GM21367 (cell line): Measurements from ENCODE around the gene JPT1.
"Not testable (repeated sequence)": the region's sequence is repeated elsewhere in the genome, so short reads cannot be mapped to it uniquely, and the experiment has no call there.

ENCODE experiments used
- ATAC-seq: cut with Tn5 transposase; IDR thresholded peaks from one replicate; pipeline ENCODE4 v1.9.1; 2021; ENCODE audit not compliant: unreplicated experiment

JPT1 gene

GRCh38 chr17:75154195-75155106 lies at the start of gene JPT1:
Gene JPT1, minus strand, starts transcription at chr17:75154512. Its CDS starts 115 bp downstream, at chr17:75154397.
- ATAC-seq = peak; percentile 86

GRCh38 chr17:75199886-75200618 lies 45.7 kb upstream of the JPT1 start:
- ATAC-seq = no peak

- ATAC-seq = no peak
Observed at GRCh38 chr17:75194879-75195278, 40.6 kb upstream of the JPT1 start.

- ATAC-seq = no peak
Observed at GRCh38 chr17:75191584-75191983, 37.3 kb upstream of the JPT1 start.

- ATAC-seq = no peak
Observed at GRCh38 chr17:75188614-75189013, 34.3 kb upstream of the JPT1 start.

GRCh38 chr17:75183999-75184884 lies 29.9 kb upstream of the JPT1 start:
- no peak for ATAC-seq

- peak; percentile 64 for ATAC-seq
Observed at GRCh38 chr17:75182569-75183436, 28.5 kb upstream of the JPT1 start, which contains the start of gene SUMO2. Gene SUMO2, minus strand, starts transcription at chr17:75182959. Its CDS starts 125 bp downstream, at chr17:75182834.

- peak; percentile 16 for ATAC-seq
Observed at GRCh38 chr17:75182319-75182568, 27.9 kb upstream of the JPT1 start.

- ATAC-seq = peak; percentile 7
Observed at GRCh38 chr17:75181608-75182318, 27.5 kb upstream of the JPT1 start.

GRCh38 chr17:75181110-75181509 lies 26.8 kb upstream of the JPT1 start:
- no peak for ATAC-seq

GRCh38 chr17:75178453-75178852 lies 24.1 kb upstream of the JPT1 start:
- ATAC-seq = no peak

- no peak for ATAC-seq
Observed at GRCh38 chr17:75176625-75177024, 22.3 kb upstream of the JPT1 start.

GRCh38 chr17:75174996-75175395 lies 20.7 kb upstream of the JPT1 start:
- no peak for ATAC-seq

GRCh38 chr17:75173526-75173925 lies 19.2 kb upstream of the JPT1 start:
- no peak for ATAC-seq

- ATAC-seq = no peak
Observed at GRCh38 chr17:75168998-75169397, 14.7 kb upstream of the JPT1 start.

- ATAC-seq = not testable (repeated sequence)
Observed at GRCh38 chr17:75164606-75165005, 10.3 kb upstream of the JPT1 start.

GRCh38 chr17:75163074-75163473 lies 8.8 kb upstream of the JPT1 start:
- no peak for ATAC-seq

- no peak for ATAC-seq
Observed at GRCh38 chr17:75160211-75160610, 5.9 kb upstream of the JPT1 start.

GRCh38 chr17:75159196-75160031 lies 5.1 kb upstream of the JPT1 start:
- no peak for ATAC-seq
